Spleen (tissue), 11 donors: ENCODE results near the gene DUSP6. TPM values are rescaled to one million over a fixed set of nuclear protein-coding genes. Genes with fewer than 3 reads are reported as not detected.

Experiments
- DNase-seq: peaks from one replicate; pipeline ENCODE4 v3.0.0-alpha.2; 2020
- H3K27ac ChIP-seq, 8 donors: fragments of 200-600 bp; sonication (generic) in 7 of 8; 1 replicate in 4 of 8; 2 replicates in 4 of 8; pipeline versions ENCODE4 v1.5.0 to v1.8.0; 2016 to 2021; ENCODE audit warnings: inconsistent platforms in 4 of 8, mild to moderate bottlenecking in 4 of 8, moderate library complexity in 1 of 8
- H3K27me3 ChIP-seq, 7 donors: fragments of 200-600 bp; sonication (generic) in 6 of 7; replicated peaks in 1 of 7; 1 replicate in 4 of 7; 2 replicates in 3 of 7; pipeline versions ENCODE4 v1.5.0 to v1.8.0; 2016 to 2021; ENCODE audit warnings: inconsistent platforms in 3 of 7, mild to moderate bottlenecking in 1 of 7
- H3K36me3 ChIP-seq, 6 donors: fragments of 200-600 bp; sonication (generic) in 5 of 6; 1 replicate in 4 of 6; 2 replicates in 2 of 6; pipeline versions ENCODE4 v1.5.0 to v1.8.0; 2016 to 2021; ENCODE audit warnings: inconsistent platforms in 2 of 6
- H3K4me1 ChIP-seq, 6 donors: fragments of 200-600 bp; sonication (generic) in 5 of 6; 1 replicate in 3 of 6; 2 replicates in 3 of 6; pipeline versions ENCODE4 v1.5.0 to v1.8.0; 2016 to 2021; ENCODE audit warnings: inconsistent platforms in 3 of 6
- H3K4me3 ChIP-seq, 8 donors: fragments of 200-600 bp; sonication (generic) in 7 of 8; 1 replicate in 4 of 8; 2 replicates in 4 of 8; pipeline versions ENCODE4 v1.5.0 to v1.8.0; 2016 to 2021; ENCODE audit warnings: inconsistent platforms in 4 of 8, mild to moderate bottlenecking in 4 of 8, moderate library complexity in 2 of 8
- H3K9me3 ChIP-seq, 8 donors: fragments of 200-600 bp; sonication (generic) in 7 of 8; 1 replicate in 4 of 8; 2 replicates in 4 of 8; pipeline versions ENCODE4 v1.5.0 to v1.8.0; 2016 to 2021; ENCODE audit warnings: inconsistent platforms in 4 of 8
- POLR2A ChIP-seq, 3 donors: fragments of 450-650 bp; IDR thresholded peaks; one replicate each; pipeline ENCODE4 v1.5.1; 2017; ENCODE audit warnings: antibody characterized with exemption in 3 of 3, mild to moderate bottlenecking in 1 of 3
- POLR2AphosphoS5 ChIP-seq, 3 donors: sonication (generic); formaldehyde crosslinking; IDR thresholded peaks; one replicate each; pipeline ENCODE4 v1.5.1; 2017; ENCODE audit warnings: antibody characterized with exemption in 3 of 3
- WGBS, 5 donors: extraction: QIAGEN DNeasy Blood & Tissue Kit in 3 of 5; methylation state at CpG; one replicate each; pipeline versions ENCODE4 v1.1.5 to v1.1.7; 2013 to 2018; 5-methylcytosine and 5-hydroxymethylcytosine counted together
- intact Hi-C: fragments of 100-400 bp; cut with DNase I; formaldehyde crosslinking; loops from one replicate; pipeline ENCODE4 v1.15.0; 2023; ENCODE audit warnings: low total_unique reads
- polyA plus RNA-seq, 3 donors: library from polyadenylated mRNA; stranded (reverse); fragments of 200-250 nt; gene quantifications; one replicate each; pipeline ENCODE4 v1.2.1, GENCODE V29; 2013
- small RNA-seq, 4 donors: library from RNA; depleted of rRNA; stranded (forward); fragments of <200 nt; gene quantifications; one replicate each; pipeline ENCODE3, GENCODE V24; 2016
- total RNA-seq, 7 donors: library from RNA; depleted of rRNA in 3 of 7; stranded (reverse); fragments of >200 nt in 3 of 7; fragmentation: NEBNext Ultra II Directional in 4 of 7; extraction: Animal tissue kit (Norgen Biotek cat#: 25700) in 4 of 7; gene quantifications; one replicate each; pipeline versions ENCODE4 v1.1.0 to v1.2.1, GENCODE V29; 2016 to 2021
- TF ChIP-seq, protein P1 (sequence below), 11 experiments: fragments of 200-600 bp in 7 of 11; fragments of 450-650 bp in 4 of 11; sonication (generic) in 4 of 11; IDR thresholded peaks in 8 of 11; conservative IDR thresholded peaks in 3 of 11; 1 replicate in 7 of 11; 2 replicates in 4 of 11; pipeline versions ENCODE4 v1.4.0 to v1.8.0; 2016 to 2021; ENCODE audit warnings: antibody characterized with exemption in 11 of 11, inconsistent platforms in 4 of 11, mild to moderate bottlenecking in 1 of 11
- donor health status: healthy with polysubstance abuse.
- donor health status: DM: no; HTN: no; CAD: no; lungs with moderate emphysema.
- donor health status: DM: no; HTN: no; CAD: no.
- donor health status: Bipolar disorder and iron deficiency.
- donor health status: healthy.
- donor health status: DM: no; HTN: no; CAD: no.
- donor health status: DM: yes; HTN: yes; CAD: no.

The DUSP6 gene
- total and polyA plus RNA-seq, 10 donors, result 34.7 to 193 (median 133) TPM

DNA sequence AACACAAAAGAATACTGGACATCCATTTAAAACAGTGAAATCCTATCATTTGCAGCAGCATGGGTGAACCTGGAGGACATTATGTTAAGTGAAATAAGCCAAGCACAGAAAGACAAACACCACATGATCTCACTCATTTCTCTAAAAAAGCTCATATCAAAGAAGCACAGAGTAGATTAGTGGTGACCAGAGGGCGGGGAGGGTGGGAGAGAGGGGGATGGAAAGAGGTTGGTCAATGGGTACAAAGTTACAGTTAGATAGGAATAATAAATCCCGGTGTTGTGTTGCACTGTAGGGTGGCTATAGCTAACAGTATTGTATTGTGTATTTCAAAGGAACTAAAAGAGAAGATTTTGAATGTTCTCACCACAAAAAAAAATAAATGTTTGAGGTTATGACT, 52.4 kb downstream of the DUSP6 start:
- H3K36me3 ChIP-seq, result no peaks in the 10 kb centered on the region
- no peaks in the 10 kb centered on the region for H3K27me3 ChIP-seq
- DNase-seq, result no peak
- TF ChIP-seq POLR2AphosphoS5 (IDR thresholded peaks at IDR 0.05) (no peak), POLR2A (IDR thresholded peaks at IDR 0.05) (no peak)
- TF ChIP-seq, protein P1, sequence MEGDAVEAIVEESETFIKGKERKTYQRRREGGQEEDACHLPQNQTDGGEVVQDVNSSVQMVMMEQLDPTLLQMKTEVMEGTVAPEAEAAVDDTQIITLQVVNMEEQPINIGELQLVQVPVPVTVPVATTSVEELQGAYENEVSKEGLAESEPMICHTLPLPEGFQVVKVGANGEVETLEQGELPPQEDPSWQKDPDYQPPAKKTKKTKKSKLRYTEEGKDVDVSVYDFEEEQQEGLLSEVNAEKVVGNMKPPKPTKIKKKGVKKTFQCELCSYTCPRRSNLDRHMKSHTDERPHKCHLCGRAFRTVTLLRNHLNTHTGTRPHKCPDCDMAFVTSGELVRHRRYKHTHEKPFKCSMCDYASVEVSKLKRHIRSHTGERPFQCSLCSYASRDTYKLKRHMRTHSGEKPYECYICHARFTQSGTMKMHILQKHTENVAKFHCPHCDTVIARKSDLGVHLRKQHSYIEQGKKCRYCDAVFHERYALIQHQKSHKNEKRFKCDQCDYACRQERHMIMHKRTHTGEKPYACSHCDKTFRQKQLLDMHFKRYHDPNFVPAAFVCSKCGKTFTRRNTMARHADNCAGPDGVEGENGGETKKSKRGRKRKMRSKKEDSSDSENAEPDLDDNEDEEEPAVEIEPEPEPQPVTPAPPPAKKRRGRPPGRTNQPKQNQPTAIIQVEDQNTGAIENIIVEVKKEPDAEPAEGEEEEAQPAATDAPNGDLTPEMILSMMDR (IDR thresholded peaks at IDR 0.05 in 8 of 11, conservative IDR thresholded peaks at IDR 0.05 in 3 of 11), result no peak
- intact Hi-C loops, result no loop called here
- H3K4me1 ChIP-seq, result no peaks in the 10 kb centered on the region
- no peaks in the 10 kb centered on the region for H3K9me3 ChIP-seq
- H3K27ac ChIP-seq, result no peak overlapping the region
- no peak overlapping the region for H3K4me3 ChIP-seq
- WGBS, 5 donors, result 37 to 89% (median 73%) methylated on average over 2 of the region's 2 CpGs

GRCh38 chr12:89299417-89299816, 52.9 kb downstream of the DUSP6 start:
- no peaks in the 10 kb centered on the region for H3K36me3 ChIP-seq
- no peak for TF ChIP-seq POLR2A (IDR thresholded peaks at IDR 0.05)
- intact Hi-C loops, result no loop called here
- no peak overlapping the region for H3K27ac ChIP-seq
- no peaks in the 10 kb centered on the region for H3K4me1 ChIP-seq
- no peaks in the 10 kb centered on the region for H3K9me3 ChIP-seq
- DNase-seq, result no peak
- no peak overlapping the region for H3K4me3 ChIP-seq
- no peaks in the 10 kb centered on the region for H3K27me3 ChIP-seq

Small RNA genes lying within 50 kb of the gene (small RNA-seq; reads per million reads assigned to genes)
- gene MRPS6P4, result 0 reads per million in 4 donors

Other genes with a start within 250 kb of the DUSP6 start
- gene GALNT4, start 172.3 kb upstream of the DUSP6 start, total RNA-seq, result 10 to 100 TPM; 11.8 to 22.8 (median 15.2) TPM
- 1 to 10 TPM; 2.5 to 3.1 (median 3.0) TPM for gene GALNT4, start 172.3 kb upstream of the DUSP6 start, polyA plus RNA-seq
- gene POC1B, start 173.5 kb upstream of the DUSP6 start, total RNA-seq, result 10 to 100 TPM; 25.9 to 47.3 (median 33.6) TPM
- 10 to 100 TPM; 10.5 to 14.4 (median 12.1) TPM for gene POC1B, start 173.5 kb upstream of the DUSP6 start, polyA plus RNA-seq